Nephron (organoid): Measurements from ENCODE around the gene TAF11.
"Not testable (repeated sequence)": the region's sequence is repeated elsewhere in the genome, so short reads cannot be mapped to it uniquely, and the experiment has no call there.

Source experiments
- H3K27ac Mint-ChIP-seq, 3 experiments: 2 replicates each; pipeline ENCODE4 v1.8.0; 2020; ENCODE audit warnings: mixed read lengths in 3 of 3, mild to moderate bottlenecking in 2 of 3, moderate library complexity in 1 of 3
- H3K27me3 Mint-ChIP-seq: 2 replicates; pipeline ENCODE4 v1.8.0; 2021; ENCODE audit warnings: low read depth, mild to moderate bottlenecking, moderate library complexity, mixed read lengths
- H3K36me3 Mint-ChIP-seq: 2 replicates; pipeline ENCODE4 v1.8.0; 2020; ENCODE audit warnings: low read depth, mixed read lengths
- H3K4me1 Mint-ChIP-seq: 2 replicates; pipeline ENCODE4 v1.8.0; 2020; ENCODE audit warnings: mixed read lengths
- H3K4me3 Mint-ChIP-seq, 3 experiments: 2 replicates each; pipeline ENCODE4 v1.8.0; 2020; ENCODE audit warnings: mild to moderate bottlenecking in 3 of 3, mixed read lengths in 3 of 3, moderate library complexity in 2 of 3
- H3K9me3 Mint-ChIP-seq: 2 replicates; pipeline ENCODE4 v1.8.0; 2020; ENCODE audit warnings: mixed read lengths
- CTCF ChIP-seq, 3 experiments: fragments of 200-600 bp; sonication (generic); IDR thresholded peaks; one replicate each; pipeline ENCODE4 v1.5.0; 2021; ENCODE audit warnings: antibody characterized with exemption in 3 of 3; ENCODE audit not compliant: unreplicated experiment in 3 of 3

The TAF11 gene

GRCh38 chr6:34900321-34901031 lies 12.6 kb upstream of the TAF11 start:
- no peaks in the 10 kb centered on the region for H3K27me3 Mint-ChIP-seq
- no peaks in the 10 kb centered on the region for H3K36me3 Mint-ChIP-seq
- peak overlapping the region in 1 of 3 experiments; percentile 40 for H3K27ac Mint-ChIP-seq
- H3K4me1 Mint-ChIP-seq: peaks cover 4% of the 10 kb centered on the region
- no peak for TF ChIP-seq CTCF (IDR thresholded peaks at IDR 0.05; ENCODE audit: unreplicated experiment in 3 of 3)
- no peak overlapping the region for H3K4me3 Mint-ChIP-seq
- H3K9me3 Mint-ChIP-seq: no peaks in the 10 kb centered on the region

GRCh38 chr6:34899748-34900147 lies 11.9 kb upstream of the TAF11 start:
- not testable (repeated sequence) for H3K4me1 Mint-ChIP-seq, H3K27ac Mint-ChIP-seq, H3K27me3 Mint-ChIP-seq, H3K4me3 Mint-ChIP-seq, H3K9me3 Mint-ChIP-seq, H3K36me3 Mint-ChIP-seq

- Mint-ChIP-seq H3K4me1 (peaks cover under 1% of the 10 kb centered on the region), H3K9me3 (no peaks in the 10 kb centered on the region), H3K27ac (peak overlapping the region in 1 of 3 experiments; percentile 50), H3K36me3 (no peaks in the 10 kb centered on the region), H3K27me3 (no peaks in the 10 kb centered on the region), H3K4me3 (no peak overlapping the region)
- no peak for TF ChIP-seq CTCF (IDR thresholded peaks at IDR 0.05; ENCODE audit: unreplicated experiment in 3 of 3)
Measured at GRCh38 chr6:34897716-34898115, 9.9 kb upstream of the TAF11 start.

- H3K36me3 Mint-ChIP-seq: no peaks in the 10 kb centered on the region
- peaks cover 6% of the 10 kb centered on the region for H3K4me1 Mint-ChIP-seq
- no peaks in the 10 kb centered on the region for H3K27me3 Mint-ChIP-seq
- H3K9me3 Mint-ChIP-seq: no peaks in the 10 kb centered on the region
- TF ChIP-seq CTCF (IDR thresholded peaks at IDR 0.05; ENCODE audit: unreplicated experiment in 3 of 3): no peak
- no peak overlapping the region for H3K4me3 Mint-ChIP-seq
- H3K27ac Mint-ChIP-seq: no peak overlapping the region
Measured at GRCh38 chr6:34897130-34897529, 9.3 kb upstream of the TAF11 start.

- Mint-ChIP-seq H3K4me3 (no peak overlapping the region), H3K27ac (no peak overlapping the region), H3K36me3 (no peaks in the 10 kb centered on the region), H3K27me3 (no peaks in the 10 kb centered on the region), H3K9me3 (no peaks in the 10 kb centered on the region), H3K4me1 (peaks cover 19% of the 10 kb centered on the region)
- TF ChIP-seq CTCF (IDR thresholded peaks at IDR 0.05; ENCODE audit: unreplicated experiment in 3 of 3): no peak
Measured at GRCh38 chr6:34894693-34895092, 6.9 kb upstream of the TAF11 start.

- no peaks in the 10 kb centered on the region for H3K27me3 Mint-ChIP-seq
- peak overlapping the region; percentile 72 to 100 (median 99) for H3K4me3 Mint-ChIP-seq
- H3K27ac Mint-ChIP-seq: peak overlapping the region in 2 of 3 experiments; percentile 26 to 77
- H3K4me1 Mint-ChIP-seq: peaks cover 30% of the 10 kb centered on the region
- H3K36me3 Mint-ChIP-seq: no peaks in the 10 kb centered on the region
- H3K9me3 Mint-ChIP-seq: no peaks in the 10 kb centered on the region
- TF ChIP-seq CTCF (IDR thresholded peaks at IDR 0.05; ENCODE audit: unreplicated experiment in 3 of 3): no peak
Measured at GRCh38 chr6:34891296-34891695, 3.5 kb upstream of the TAF11 start.
